NB4 (cell line): ENCODE measurements around the gene RNF11.

ENCODE experiments used
- CTCF ChIP-seq: IDR thresholded peaks from one replicate; pipeline ENCODE4 v1.5.1; 2012; ENCODE audit warnings: low read depth, low read length
- MYC ChIP-seq: IDR thresholded peaks from 2 replicates; pipeline ENCODE4 v1.6.1; 2011; ENCODE audit warnings: low read depth, low read length

GRCh38 chr1:51241119-51241518 is 5.0 kb downstream of the RNF11 start:
- no peak for TF ChIP-seq MYC
- TF ChIP-seq CTCF: no peak
